GM12878 (cell line): ENCODE results near the gene TESK1. TPM values are rescaled to one million over a fixed set of nuclear protein-coding genes. Genes with fewer than 3 reads are reported as not detected.
A peak's percentile ranks its signal among the peaks of the same experiment; 100 is the strongest.

Experiments used
- BCL3 ChIP-seq: IDR thresholded peaks from 2 replicates; pipeline ENCODE4 v1.6.1; 2011; ENCODE audit warnings: borderline replicate concordance, low read depth, mild to moderate bottlenecking, moderate library complexity, low read length; ENCODE audit not compliant: insufficient read depth, poor library complexity, severe bottlenecking
- CREM ChIP-seq: IDR thresholded peaks from 2 replicates; pipeline ENCODE4 v1.6.1; 2014; ENCODE audit warnings: antibody characterized with exemption, low read depth
- EGR1 ChIP-seq, 2 experiments: IDR thresholded peaks; 1 replicate in 1 of 2; 2 replicates in 1 of 2; pipeline ENCODE4 v1.6.1; 2011 to 2012; ENCODE audit warnings: low read depth in 2 of 2, low read length in 2 of 2, borderline replicate concordance in 1 of 2, mild to moderate bottlenecking in 1 of 2, moderate library complexity in 1 of 2
- ETV6 ChIP-seq, 2 experiments: fragments of 450-650 bp in 1 of 2; IDR thresholded peaks in 1 of 2; conservative IDR thresholded peaks in 1 of 2; 2 replicates each; pipeline ENCODE4 v1.6.1; 2014; ENCODE audit warnings: antibody characterized with exemption in 1 of 2, borderline replicate concordance in 1 of 2, low read depth in 1 of 2, mild to moderate bottlenecking in 1 of 2, moderate library complexity in 1 of 2
- FOS ChIP-seq: IDR thresholded peaks from 3 replicates; pipeline ENCODE4 v1.6.1; 2011; ENCODE audit warnings: borderline replicate concordance; ENCODE audit not compliant: insufficient read length; ENCODE audit errors: extremely low read depth
- HSF1 ChIP-seq: fragments of 150-350 bp; IDR thresholded peaks from 2 replicates; pipeline ENCODE4 v1.6.1; 2014; ENCODE audit warnings: mild to moderate bottlenecking, low read depth, low read length
- LARP7 ChIP-seq: fragments of 450-650 bp; IDR thresholded peaks from 2 replicates; pipeline ENCODE4 v1.6.1; 2017; ENCODE audit warnings: mild to moderate bottlenecking
- MEF2A ChIP-seq: IDR thresholded peaks from 2 replicates; pipeline ENCODE4 v1.6.1; 2011; ENCODE audit warnings: low read depth, mild to moderate bottlenecking, low read length, moderate library complexity; ENCODE audit not compliant: insufficient read depth
- NR2C1 ChIP-seq: fragments of 450-650 bp; IDR thresholded peaks from 2 replicates; pipeline ENCODE4 v1.6.1; 2017; ENCODE audit warnings: antibody characterized with exemption, mild to moderate bottlenecking, moderate library complexity
- PML ChIP-seq: IDR thresholded peaks from 2 replicates; pipeline ENCODE4 v1.6.1; 2012; ENCODE audit warnings: low read length, inconsistent platforms
- RB1 ChIP-seq: fragments of 450-650 bp; formaldehyde crosslinking; IDR thresholded peaks from 2 replicates; pipeline ENCODE4 v1.6.1; 2017; ENCODE audit warnings: mild to moderate bottlenecking, borderline replicate concordance
- SIN3A ChIP-seq: IDR thresholded peaks from 2 replicates; pipeline ENCODE4 v1.6.1; 2012; ENCODE audit warnings: low read depth, low read length, improper control_type of control experiment
- SMARCA5 ChIP-seq: fragments of 450-650 bp; IDR thresholded peaks from 2 replicates; pipeline ENCODE4 v1.6.1; 2017; ENCODE audit warnings: mild to moderate bottlenecking
- SRF ChIP-seq, 2 experiments: IDR thresholded peaks; 2 replicates each; pipeline ENCODE4 v1.6.1; 2011; ENCODE audit warnings: low read depth in 2 of 2, low read length in 2 of 2, mild to moderate bottlenecking in 1 of 2, moderate library complexity in 1 of 2
- ZNF207 ChIP-seq: fragments of 450-650 bp; IDR thresholded peaks from 2 replicates; pipeline ENCODE4 v1.6.1; 2014; ENCODE audit warnings: antibody characterized with exemption, mild to moderate bottlenecking, borderline replicate concordance
- ZNF217 ChIP-seq: fragments of 450-650 bp; IDR thresholded peaks from 2 replicates; pipeline ENCODE4 v1.6.1; 2017; ENCODE audit warnings: antibody characterized with exemption, mild to moderate bottlenecking
- ZNF274 ChIP-seq: IDR thresholded peaks from one replicate; pipeline ENCODE4 v1.8.0; 2011; ENCODE audit not compliant: insufficient read length, insufficient read depth
- polyA plus RNA-seq, 11 experiments: library from polyadenylated mRNA; depleted of rRNA in 4 of 11; unstranded in 6 of 11; stranded (reverse) in 5 of 11; fragments of >200 nt; fragmentation: Nextera tagmentation in 4 of 11; fragmentation: Illumina TruSeq in 1 of 11; extraction: Ambion mirVana in 4 of 11; extraction: Trizol in 1 of 11; gene quantifications; 1 replicate in 1 of 11; 2 replicates in 10 of 11; pipeline versions ENCODE4 v1.2.1 to v1.2.3, GENCODE V29; 2011 to 2016; ENCODE audit warnings: inconsistent platforms in 2 of 11, missing spikeins in 2 of 11, low read depth in 1 of 11
- total RNA-seq, 4 experiments: library from RNA; depleted of rRNA in 3 of 4; stranded (reverse); fragments of >200 nt in 3 of 4; fragmentation: Illumina TruSeq in 1 of 4; extraction: Trizol in 1 of 4; gene quantifications; 2 replicates each; pipeline versions ENCODE4 v1.2.1 to v1.2.3, GENCODE V29; 2013 to 2021
- TF ChIP-seq, protein P1 (sequence below): fragments of 450-650 bp; IDR thresholded peaks from 2 replicates; pipeline ENCODE4 v1.6.1; 2017; ENCODE audit warnings: low read depth, mild to moderate bottlenecking, moderate library complexity
- TF ChIP-seq, protein P2 (sequence below): fragments of 450-650 bp; IDR thresholded peaks from 2 replicates; pipeline ENCODE4 v1.6.1; 2018; ENCODE audit warnings: mild to moderate bottlenecking, low read depth, moderate library complexity; ENCODE audit not compliant: partially characterized antibody
- TF ChIP-seq, protein P3 (sequence below): fragments of 450-650 bp; IDR thresholded peaks from 2 replicates; pipeline ENCODE4 v1.6.1; 2017; ENCODE audit warnings: mild to moderate bottlenecking

TESK1 gene
- total and polyA plus RNA-seq, 10 of the 15 experiments (the other 5 are each of a cell fraction or from before 2014, with no cell fraction given), result 0.16 to 19.5 (median 7.9) TPM; not detected in 1

DNA sequence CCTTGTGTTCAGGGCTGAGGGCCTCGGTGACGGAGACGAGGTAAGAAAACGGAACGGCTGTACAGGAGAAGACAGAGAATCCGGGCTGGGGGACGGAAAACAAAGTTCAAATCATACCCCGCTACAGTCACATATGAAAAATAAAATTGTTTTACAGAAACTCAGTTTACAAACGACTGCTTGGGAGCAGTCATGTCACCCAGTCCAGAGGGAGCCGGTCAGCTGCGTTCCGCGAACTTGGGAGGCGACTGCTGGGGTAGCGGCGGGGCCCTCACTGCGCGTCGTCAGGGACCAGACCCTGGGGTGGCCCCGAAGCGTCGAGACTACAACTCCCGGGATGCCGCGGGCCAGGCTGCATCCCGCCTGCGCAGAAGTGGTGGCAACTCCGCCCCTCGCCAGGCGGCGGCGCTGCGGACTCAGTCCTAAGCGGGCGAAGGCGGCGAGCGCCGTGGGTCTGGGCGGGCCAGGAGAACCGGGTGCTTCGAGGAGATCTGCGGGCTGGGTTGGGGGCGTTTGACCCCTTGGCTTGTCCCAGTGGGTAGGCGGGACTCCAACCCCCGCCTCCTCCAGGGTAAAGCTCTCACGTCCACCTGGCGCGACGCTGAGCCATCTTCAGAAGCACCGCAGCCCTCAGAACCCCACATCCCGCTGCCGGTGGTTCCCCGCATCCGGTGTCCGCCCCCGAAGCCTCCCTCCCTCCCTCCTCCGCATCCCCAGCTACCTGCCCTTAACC lies 41.6 kb downstream of the TESK1 start (continued):
- TF ChIP-seq, protein P1, sequence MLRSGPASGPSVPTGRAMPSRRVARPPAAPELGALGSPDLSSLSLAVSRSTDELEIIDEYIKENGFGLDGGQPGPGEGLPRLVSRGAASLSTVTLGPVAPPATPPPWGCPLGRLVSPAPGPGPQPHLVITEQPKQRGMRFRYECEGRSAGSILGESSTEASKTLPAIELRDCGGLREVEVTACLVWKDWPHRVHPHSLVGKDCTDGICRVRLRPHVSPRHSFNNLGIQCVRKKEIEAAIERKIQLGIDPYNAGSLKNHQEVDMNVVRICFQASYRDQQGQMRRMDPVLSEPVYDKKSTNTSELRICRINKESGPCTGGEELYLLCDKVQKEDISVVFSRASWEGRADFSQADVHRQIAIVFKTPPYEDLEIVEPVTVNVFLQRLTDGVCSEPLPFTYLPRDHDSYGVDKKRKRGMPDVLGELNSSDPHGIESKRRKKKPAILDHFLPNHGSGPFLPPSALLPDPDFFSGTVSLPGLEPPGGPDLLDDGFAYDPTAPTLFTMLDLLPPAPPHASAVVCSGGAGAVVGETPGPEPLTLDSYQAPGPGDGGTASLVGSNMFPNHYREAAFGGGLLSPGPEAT, result no peak; the same call in 1 of the 2 replicates
- peak; percentile 88 for TF ChIP-seq LARP7
- TF ChIP-seq PML, result no peak
- TF ChIP-seq, protein P2, sequence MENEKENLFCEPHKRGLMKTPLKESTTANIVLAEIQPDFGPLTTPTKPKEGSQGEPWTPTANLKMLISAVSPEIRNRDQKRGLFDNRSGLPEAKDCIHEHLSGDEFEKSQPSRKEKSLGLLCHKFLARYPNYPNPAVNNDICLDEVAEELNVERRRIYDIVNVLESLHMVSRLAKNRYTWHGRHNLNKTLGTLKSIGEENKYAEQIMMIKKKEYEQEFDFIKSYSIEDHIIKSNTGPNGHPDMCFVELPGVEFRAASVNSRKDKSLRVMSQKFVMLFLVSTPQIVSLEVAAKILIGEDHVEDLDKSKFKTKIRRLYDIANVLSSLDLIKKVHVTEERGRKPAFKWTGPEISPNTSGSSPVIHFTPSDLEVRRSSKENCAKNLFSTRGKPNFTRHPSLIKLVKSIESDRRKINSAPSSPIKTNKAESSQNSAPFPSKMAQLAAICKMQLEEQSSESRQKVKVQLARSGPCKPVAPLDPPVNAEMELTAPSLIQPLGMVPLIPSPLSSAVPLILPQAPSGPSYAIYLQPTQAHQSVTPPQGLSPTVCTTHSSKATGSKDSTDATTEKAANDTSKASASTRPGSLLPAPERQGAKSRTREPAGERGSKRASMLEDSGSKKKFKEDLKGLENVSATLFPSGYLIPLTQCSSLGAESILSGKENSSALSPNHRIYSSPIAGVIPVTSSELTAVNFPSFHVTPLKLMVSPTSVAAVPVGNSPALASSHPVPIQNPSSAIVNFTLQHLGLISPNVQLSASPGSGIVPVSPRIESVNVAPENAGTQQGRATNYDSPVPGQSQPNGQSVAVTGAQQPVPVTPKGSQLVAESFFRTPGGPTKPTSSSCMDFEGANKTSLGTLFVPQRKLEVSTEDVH, result no peak
- TF ChIP-seq EGR1 (IDR thresholded peaks at IDR 0.05; ENCODE audit: borderline replicate concordance in 1 of 2, low read depth in 2 of 2, low read length in 2 of 2), result peak in 1 of 2 experiments; percentile 91; a peak in 2 of 3 replicates
- TF ChIP-seq MEF2A, result 0 out of 2 replicates have a peak, but pooled peaks have one; percentile 39
- peak; percentile 64; the same call in 1 of the 2 replicates for TF ChIP-seq CREM
- TF ChIP-seq ZNF274, result no peak
- no peak for TF ChIP-seq HSF1
- no peak for TF ChIP-seq ZNF217
- TF ChIP-seq RB1, result peak; percentile 90
- no peak for TF ChIP-seq SIN3A
- TF ChIP-seq FOS, result no peak
- no peak; the same call in 1 of the 2 replicates for TF ChIP-seq ZNF207
- TF ChIP-seq NR2C1, result no peak
- TF ChIP-seq ETV6 (conservative IDR thresholded peaks at IDR 0.05 in 1 of 2, IDR thresholded peaks at IDR 0.05 in 1 of 2; ENCODE audit: borderline replicate concordance in 1 of 2, low read depth in 1 of 2), result no peak
- TF ChIP-seq, protein P3, sequence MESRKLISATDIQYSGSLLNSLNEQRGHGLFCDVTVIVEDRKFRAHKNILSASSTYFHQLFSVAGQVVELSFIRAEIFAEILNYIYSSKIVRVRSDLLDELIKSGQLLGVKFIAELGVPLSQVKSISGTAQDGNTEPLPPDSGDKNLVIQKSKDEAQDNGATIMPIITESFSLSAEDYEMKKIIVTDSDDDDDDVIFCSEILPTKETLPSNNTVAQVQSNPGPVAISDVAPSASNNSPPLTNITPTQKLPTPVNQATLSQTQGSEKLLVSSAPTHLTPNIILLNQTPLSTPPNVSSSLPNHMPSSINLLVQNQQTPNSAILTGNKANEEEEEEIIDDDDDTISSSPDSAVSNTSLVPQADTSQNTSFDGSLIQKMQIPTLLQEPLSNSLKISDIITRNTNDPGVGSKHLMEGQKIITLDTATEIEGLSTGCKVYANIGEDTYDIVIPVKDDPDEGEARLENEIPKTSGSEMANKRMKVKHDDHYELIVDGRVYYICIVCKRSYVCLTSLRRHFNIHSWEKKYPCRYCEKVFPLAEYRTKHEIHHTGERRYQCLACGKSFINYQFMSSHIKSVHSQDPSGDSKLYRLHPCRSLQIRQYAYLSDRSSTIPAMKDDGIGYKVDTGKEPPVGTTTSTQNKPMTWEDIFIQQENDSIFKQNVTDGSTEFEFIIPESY, result no peak
- TF ChIP-seq BCL3, result peak; percentile 64
- TF ChIP-seq SRF (IDR thresholded peaks at IDR 0.05; ENCODE audit: low read depth in 2 of 2, low read length in 2 of 2), result 0 out of 4 replicates have a peak, but pooled peaks of 1 of the 2 experiments have one; percentile 28
- TF ChIP-seq SMARCA5, result peak; percentile 63; the same call in 1 of the 2 replicates
